Skeletal muscle cell (primary cell): ENCODE measurements around the gene DMD.

ENCODE experiments used
- DNase-seq: peaks from one replicate; pipeline ENCODE4 v3.0.0-alpha.2; 2010; ENCODE audit warnings: low read depth
- H3K4me3 ChIP-seq: 2 replicates; pipeline ENCODE4 v1.5.1; 2011; ENCODE audit warnings: low read depth, mild to moderate bottlenecking, control low read depth, low read length, moderate library complexity

DMD gene

DNA sequence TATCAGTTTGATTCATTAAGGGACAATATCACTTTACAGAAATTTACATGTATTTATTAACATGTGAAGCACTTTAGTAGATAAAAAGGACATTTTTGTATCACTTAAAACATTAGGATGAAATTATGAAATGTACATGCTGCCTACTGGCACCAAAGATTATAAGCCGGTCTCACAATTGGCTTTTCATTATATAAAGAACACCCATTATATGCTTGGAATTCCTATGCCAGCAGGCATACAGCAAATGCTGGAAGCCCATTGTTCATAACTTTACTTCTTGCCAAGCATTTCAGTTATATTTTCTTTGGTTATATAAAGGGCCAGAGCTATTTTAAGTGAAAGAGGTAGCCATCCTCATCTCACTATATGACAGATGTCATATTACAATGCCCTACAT lies 145.9 kb downstream of the DMD start:
- no peak overlapping the region for H3K4me3 ChIP-seq
- DNase-seq, result no peak

DNA sequence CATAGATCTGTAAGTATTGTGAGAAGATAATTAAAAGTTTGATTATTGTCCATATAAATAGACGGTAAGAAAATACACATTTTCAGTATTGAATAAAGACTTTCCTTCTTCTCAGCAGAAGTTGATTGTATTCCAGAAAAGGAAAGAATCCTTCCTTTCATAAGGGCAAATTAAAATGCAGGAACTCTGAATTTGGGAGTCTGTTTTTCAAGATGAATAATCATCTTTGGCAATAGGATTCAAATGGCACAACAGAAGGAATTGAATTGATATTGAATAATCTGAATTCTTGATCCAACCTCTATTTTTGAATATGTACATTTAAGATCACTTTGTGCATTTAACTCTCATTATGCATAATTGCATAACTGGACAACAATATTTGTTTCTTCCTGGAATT lies 149.3 kb downstream of the DMD start:
- no peak overlapping the region for H3K4me3 ChIP-seq
- DNase-seq, result no peak

DNA sequence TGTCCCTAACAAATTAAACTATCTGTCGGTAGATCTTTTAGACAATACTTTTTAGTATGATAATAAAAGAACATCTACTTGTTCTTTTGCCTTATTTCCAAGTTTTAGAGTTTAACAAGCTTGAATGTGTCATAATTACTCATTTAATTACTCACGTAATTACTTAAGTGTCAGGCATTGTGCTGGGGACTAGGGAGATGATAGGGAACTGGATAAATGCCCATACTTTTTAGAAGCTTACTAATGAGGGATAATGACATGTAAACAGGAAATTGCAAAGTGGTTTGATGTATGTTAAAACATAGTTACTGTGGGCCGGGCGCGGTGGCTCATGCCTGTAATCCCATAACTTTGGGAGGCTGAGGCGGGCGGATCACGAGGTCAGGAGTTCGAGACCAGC lies 158.3 kb downstream of the DMD start:
- DNase-seq, result no peak
- no peak overlapping the region for H3K4me3 ChIP-seq

DNA sequence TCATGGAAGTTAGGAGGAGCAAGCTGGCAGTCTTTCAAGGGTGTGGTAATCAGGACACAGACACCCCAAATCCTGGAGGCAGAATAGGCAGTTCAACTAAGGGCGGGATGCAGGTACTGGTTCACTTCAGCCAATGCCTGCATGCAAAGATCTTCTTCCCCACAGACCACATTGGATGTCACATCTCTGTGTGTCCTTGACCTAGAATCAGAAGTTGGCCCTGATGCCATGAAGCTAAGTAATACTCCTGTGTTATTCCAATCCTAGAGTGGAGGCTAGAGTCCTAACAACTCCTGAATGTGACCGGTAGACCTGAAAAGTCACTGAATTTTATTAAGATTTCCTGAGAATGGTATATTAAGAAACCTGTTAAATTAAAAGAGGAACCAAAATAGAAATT lies 165.5 kb downstream of the DMD start:
- no peak for DNase-seq
- H3K4me3 ChIP-seq, result no peak overlapping the region

DNA sequence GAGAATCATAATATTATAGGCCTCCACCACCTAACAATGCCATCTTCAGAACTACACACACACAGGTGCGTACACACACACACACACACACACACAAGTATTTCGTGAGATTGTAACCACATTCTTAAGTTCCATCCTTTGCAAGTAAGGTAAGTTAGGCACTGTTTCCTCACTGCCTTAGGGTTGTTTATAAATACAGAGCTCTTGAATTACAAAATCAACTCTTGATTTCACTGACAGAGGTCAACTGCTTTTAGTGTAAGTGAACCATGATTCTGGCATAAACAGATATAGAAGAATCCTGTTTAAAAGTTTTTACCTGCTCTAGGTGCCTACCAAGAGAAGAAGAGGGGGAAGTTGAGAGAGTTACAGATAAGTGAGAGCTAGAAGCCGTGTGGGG lies 166.1 kb downstream of the DMD start:
- H3K4me3 ChIP-seq, result no peak overlapping the region
- DNase-seq, result no peak

DNA sequence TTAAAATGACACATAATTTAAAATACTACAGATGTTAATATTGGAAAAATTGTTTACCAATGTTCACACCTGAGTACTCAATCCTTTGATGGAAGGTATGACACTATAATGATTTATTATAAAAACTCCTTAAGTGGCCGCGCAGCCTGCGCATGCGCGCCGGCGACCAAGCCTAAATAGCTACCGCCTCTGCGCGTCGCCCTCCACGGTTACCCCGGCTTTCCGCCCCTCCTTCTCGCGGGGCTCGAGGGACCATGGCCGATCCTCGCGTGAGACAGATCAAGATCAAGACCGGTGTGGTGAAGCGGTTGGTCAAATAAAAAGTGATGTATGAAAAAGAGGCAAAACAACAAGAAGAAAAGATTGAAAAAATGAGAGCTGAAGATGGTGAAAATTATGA lies 170.2 kb downstream of the DMD start:
- DNase-seq, result no peak
- no peak overlapping the region for H3K4me3 ChIP-seq

DNA sequence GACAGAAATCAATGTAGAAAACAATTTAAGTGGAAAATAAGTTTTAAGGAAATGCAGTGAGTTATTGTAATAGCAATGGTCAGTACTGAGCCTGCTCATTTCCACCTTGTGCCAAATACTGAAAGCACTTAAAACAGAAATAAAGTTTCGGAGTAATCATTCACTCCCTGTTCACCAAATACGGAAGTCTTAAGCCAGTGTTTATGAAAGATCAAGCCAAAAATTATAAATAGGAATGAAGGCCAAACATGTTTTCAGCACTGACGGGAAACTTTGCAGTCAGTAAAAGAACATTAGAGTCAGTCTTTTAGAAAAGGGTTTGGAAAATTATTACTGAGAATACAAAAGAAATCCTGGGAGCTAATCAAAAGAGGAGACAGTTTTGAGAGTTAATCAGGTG lies 178.6 kb downstream of the DMD start:
- no peak overlapping the region for H3K4me3 ChIP-seq
- no peak for DNase-seq

DNA sequence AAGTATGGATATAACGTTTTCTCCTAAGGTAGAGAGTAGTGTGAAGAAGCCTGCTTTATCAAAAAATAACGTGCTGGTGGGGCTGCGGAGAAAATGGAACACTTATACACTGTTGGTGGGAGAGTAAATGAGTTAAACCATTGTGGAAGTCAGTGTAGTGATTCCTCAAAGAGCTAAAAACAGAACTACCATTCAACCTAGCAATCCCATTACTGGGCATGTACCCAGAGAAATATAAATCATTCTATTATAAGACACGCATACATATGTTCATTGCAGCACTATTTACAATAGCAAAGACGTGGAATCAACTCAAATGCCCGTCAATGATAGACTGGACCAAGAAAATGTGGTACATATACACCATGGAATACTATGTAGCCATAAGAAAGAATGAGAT lies 196.4 kb downstream of the DMD start:
- DNase-seq, result no peak
- no peak overlapping the region for H3K4me3 ChIP-seq

DNA sequence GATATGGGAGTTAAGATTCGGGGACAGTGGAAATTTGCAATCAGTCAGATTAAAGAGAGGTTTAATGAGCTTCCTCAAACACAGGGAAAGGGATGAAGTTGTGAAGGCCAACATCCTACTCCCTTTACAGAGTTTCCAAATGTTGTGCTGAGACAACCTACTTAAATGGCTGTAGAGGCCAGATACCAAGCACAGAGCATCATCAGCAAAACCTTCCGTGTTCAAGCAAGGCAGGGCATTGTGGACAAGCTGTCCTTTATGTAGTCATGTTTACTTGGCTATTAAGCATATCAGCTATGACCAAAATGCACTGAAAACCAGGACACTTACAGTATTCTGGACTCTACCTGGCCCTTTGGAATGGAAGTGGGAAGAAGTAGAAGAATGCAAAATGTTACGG lies 197.3 kb downstream of the DMD start:
- no peak for DNase-seq
- no peak overlapping the region for H3K4me3 ChIP-seq

DNA sequence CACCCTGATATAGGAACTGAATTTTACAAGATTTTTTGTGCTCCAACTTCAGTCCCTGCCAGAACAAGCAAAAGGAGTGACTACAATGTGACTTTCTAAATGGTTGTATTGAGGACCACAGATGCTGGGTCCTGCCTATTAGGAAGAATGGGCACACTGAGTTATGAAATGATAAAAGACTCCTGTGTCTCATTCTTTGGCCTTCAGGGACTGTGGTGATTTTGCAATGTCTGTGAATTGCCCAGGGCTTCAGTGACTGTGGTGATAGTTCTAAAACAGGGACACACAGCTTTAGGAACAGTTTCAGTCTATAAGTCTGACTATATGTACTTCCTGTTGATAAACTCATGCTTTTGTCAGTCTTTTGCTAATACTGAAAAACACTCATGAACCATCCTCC lies 210.2 kb downstream of the DMD start:
- DNase-seq, result no peak
- no peak overlapping the region for H3K4me3 ChIP-seq

DNA sequence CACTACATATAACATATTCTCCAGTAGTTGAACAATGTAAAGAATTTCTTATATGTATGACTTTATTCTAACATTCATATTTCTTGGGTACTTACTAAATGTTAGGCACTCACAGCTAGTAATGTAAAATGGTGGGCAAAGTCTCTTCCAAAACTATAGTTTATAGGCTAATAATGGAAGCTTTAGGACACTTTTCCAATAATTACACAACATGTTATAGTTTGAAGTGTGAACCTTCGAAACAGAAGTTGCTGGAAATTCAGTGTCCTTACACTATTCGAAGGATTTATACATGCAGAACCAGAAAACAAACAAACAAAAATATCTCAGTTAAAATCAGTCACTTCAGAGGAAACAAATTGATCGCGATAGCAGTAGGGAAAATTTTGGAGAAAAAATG lies 212.6 kb downstream of the DMD start:
- DNase-seq, result no peak
- no peak overlapping the region for H3K4me3 ChIP-seq

DNA sequence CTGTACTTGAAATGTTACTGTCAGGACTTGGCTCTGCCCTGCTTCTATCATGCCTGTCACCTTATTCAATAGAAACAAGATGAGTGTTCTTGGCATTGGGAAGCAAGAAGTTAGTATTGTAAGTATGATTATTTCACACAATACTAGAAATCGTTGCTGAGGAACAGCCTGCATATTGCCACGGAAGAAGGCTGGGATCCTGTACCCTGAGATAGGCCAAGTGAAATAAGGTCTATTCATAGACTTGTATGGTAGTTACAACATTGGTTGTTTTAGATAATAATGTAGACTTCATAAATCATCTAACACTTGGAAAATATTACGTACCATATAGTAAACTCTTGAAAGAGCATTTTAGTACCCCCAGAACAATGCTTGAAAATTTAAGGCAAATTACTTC lies 215.9 kb downstream of the DMD start:
- H3K4me3 ChIP-seq, result no peak overlapping the region
- no peak for DNase-seq

DNA sequence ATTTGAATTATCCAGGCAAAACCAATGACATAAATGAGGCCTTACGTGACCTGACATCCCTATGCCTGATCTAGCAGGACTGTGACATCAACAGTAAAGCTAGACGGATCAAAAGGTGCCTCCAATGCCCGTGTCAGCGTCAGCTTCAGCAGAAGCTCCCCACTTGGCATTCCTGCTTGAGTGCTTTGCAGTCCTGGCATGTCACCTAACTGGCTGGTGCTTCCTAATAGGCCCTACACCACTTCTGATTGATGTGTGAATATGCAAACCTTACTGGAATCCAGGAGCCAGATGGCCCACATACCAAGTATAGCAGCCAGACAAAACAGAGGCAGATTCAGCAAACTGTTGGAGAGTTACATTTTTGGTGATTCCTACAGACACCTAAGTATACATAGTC lies 224.2 kb downstream of the DMD start:
- H3K4me3 ChIP-seq, result no peak overlapping the region
- DNase-seq, result no peak

DNA sequence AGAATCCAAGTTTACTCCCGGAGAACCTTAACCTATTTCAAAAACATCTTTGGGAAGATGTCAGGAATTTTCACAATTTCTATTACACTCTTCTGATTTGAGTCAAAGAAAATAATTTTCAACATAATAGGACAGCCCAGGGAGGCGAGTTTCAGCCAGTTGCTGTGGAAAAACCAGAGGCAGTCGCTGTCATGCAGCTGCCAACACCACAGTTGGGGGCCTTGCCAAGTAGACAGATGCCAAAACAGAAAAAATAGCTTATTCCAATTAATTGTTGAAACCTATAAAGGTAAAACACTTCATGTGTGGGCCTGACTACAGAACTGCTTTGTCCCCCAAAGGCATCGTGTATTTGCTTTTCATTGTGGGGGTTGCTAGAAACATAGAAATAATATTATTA lies 225.8 kb downstream of the DMD start:
- H3K4me3 ChIP-seq, result no peak overlapping the region
- DNase-seq, result no peak

DNA sequence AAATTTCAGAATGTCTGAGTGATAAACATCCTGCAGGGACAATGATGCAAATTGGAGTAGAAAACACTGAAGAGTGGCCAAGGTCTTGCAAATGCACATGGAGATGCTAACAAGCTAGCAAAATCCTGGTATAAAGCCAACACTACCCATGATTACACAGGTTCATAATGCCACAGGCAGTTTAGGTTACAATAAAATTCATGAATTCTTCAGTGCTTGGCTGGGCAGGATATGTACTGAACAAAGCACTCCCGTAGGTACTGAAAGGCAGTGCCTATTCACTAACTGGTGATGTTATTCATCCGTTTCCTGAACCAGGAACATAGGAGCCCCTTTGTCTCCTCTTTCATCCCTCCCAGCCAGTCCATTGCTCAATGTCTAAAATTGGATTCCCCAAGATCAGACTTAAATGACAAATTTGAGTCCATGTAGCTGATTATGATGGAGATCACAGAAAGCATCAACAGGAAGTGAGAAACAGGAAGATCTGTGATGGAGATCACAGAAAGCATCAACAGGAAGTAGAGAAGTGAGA lies 244.5 kb downstream of the DMD start:
- H3K4me3 ChIP-seq, result no peak overlapping the region
- DNase-seq, result no peak

DNA sequence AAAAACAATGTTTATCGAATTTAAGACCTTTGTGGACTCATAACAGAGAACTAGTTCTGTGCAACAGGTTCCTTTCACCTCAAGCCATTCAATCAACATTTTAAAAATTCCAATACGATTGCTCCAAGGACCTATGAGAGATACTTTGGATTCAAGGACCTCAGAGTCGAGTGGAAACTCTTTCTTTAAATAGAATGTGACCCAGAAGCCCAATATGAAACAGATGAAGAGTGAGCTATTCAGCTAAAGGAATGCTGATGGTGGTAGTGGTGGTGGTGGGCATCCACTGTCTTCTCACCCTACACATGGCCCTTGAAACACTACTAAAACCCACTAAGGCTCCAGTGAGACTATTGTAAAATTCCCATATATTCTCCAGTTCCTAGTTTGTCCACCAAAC lies 257.2 kb downstream of the DMD start:
- no peak for DNase-seq
- H3K4me3 ChIP-seq, result no peak overlapping the region

DNA sequence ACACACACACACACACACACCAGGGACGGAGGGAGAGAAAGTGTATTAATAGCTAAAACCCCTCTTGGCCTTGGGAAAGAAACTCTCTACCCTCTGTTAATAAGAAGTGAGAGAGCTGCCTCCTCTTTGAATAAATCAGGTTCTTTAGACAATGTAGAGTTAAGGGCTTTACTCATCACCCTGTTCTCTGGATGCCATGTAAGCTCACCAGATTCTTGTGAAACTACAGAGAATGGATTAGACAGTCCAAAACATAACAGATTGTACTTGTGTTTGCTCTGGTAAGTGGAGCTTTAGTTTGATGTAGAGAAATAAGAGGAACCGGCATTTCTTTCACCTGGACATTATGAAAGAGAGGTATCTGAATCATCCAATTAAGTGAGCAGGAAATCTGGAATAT lies 263.2 kb downstream of the DMD start:
- DNase-seq, result no peak
- no peak overlapping the region for H3K4me3 ChIP-seq

DNA sequence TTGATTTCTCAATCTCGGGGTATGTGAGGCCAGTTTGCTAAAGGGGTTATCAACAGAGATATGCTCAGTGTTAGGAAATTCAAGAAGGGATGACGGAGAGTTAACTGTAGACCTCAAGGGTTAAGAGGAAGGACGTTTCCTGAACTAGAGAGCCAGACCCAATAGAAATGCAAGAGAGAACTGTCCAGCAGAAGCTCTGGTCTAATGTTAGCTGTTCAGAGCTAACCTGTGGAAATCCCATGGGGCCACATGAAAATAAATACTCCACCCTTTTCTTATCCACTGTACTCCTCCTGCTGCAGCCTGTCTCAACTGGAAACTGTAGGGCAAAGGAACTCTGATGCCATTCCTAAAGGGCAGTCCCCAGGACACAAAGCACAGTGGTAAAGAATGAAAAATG lies 274.3 kb downstream of the DMD start:
- H3K4me3 ChIP-seq, result no peak overlapping the region
- no peak for DNase-seq

DNA sequence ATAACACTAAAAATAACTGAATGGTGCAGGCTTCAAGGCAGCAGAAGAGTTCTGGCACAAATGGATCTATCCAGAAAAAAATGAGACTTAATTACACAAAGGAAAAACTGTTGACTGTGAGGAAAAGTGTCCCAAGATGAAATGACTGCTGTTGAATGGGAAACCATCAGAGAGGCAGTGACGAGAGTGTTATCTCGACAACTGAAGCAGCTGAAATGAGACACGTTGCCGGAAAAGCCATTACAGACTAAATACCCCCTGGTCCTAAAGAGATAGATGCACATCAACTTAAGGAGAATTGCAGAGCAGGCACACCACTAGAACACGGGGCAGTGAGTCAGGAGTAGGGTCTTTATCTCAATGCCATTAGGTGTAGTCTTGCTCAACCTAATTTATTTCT lies 277.8 kb downstream of the DMD start:
- DNase-seq, result no peak
- no peak overlapping the region for H3K4me3 ChIP-seq

DNA sequence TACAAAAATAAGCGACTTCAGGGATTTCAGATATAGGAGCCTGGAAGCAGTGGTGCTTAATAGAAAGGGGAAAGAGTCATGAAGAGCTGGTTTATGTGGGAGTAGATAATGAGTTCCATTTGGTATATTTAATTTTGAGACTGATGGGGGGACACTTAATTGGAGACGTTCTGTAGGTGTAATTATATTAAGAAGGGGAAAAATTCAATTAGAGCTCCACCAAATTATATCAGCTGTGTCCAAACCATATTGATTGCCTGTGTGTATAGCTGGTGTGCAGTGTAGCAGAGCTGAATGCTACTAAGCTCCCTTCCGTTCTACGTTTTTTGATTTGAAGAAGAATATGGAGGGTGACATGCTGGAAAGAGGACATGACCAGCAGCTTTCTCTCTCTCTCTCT lies 282.3 kb downstream of the DMD start:
- no peak for DNase-seq

DNA sequence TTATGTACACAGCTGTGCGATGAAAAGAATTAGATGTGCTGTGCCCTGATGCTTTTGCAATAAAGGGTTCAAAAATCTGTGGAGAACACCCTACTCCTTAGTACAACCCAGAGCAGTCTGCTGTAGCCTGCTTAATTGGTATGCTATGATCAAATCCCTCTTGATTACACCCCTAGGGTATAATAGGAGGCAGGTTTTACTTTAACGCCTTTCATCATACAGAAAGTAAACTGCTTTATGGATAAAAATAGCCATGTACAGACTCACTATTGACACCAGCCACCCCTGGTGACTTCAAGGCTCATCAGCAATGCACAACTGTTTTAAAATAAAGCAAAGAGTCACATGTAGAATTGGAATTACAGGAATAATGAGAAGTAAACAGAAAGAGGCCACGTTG lies 315.3 kb downstream of the DMD start:
- no peak overlapping the region for H3K4me3 ChIP-seq
- DNase-seq, result no peak

More for the DNA sequence above, 282.3 kb downstream of the DMD start:
- H3K4me3 ChIP-seq, result no peak overlapping the region

DNA sequence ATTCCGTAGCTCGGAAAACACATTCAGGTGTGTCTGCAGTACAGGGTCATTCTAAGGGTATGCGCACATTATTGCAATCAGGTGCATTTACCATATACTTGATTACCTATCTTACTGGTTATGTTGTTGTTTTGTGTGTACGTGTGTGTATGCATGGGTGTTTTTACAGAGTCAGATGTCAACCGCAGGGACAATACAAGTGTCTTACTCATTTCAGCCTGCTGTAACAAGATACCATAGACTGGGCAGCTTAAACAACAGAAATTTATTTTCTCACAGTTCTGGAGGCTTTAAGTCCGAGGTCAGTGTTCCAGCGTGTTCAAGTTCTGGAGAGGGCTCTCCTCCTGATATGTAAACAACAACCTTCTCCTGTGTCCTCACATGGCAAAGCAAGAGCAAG lies 316.7 kb downstream of the DMD start:
- no peak for DNase-seq
- no peak overlapping the region for H3K4me3 ChIP-seq
